Activated gamma-delta T cell (primary cell): ENCODE data around the gene ADAM8.
A peak's percentile ranks its signal among the peaks of the same experiment; 100 is the strongest.

Source experiments
- DNase-seq: peaks from one replicate; lab custom pipeline; 2025; lab: John Stamatoyannopoulos, UW

The ADAM8 gene

DNA sequence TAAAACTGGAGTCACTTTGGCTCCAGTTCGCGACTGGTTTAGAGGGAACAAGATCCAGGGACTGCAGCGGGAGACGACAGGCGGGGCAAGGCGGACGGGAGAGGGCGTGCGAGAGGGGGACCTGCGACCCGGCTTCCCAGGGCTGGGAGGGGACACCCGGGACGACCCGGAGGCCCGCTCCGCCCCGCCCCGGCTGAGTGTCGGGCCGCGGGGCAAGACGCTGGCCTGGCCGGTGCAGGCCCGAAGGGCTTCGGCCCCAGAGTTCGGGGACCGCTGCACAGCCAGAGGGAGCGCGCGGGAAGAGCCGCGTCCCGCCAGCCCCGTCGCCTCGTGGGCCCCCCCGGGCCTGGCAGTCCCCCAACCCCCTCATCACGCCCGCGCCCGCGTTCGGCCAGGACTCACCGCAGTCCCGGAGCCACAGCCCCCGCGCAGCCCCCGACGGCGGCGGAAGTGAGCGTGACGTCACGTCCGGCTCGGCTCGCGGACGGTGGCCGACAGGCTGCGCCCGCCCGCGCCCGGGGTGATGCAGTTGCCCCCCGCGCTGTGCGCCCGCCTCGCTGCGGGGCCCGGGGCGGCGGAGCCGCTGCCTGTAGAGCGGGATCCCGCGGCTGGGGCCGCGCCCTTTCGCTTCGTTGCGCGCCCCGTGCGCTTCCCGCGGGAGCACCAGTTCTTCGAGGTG, 31.9 kb upstream of the ADAM8 start, which contains the start of the genes TUBGCP2 and ZNF511:
Gene TUBGCP2, minus strand, starts transcription at position 452 of the 679 bp plus-strand sequence. CDS start 5,931 bp downstream, outside the sequence.
Gene ZNF511, plus strand, starts transcription at position 494 of the 679 bp plus-strand sequence. Its CDS starts 30 bp downstream, at position 524.
- peak; percentile 86 for DNase-seq

DNA sequence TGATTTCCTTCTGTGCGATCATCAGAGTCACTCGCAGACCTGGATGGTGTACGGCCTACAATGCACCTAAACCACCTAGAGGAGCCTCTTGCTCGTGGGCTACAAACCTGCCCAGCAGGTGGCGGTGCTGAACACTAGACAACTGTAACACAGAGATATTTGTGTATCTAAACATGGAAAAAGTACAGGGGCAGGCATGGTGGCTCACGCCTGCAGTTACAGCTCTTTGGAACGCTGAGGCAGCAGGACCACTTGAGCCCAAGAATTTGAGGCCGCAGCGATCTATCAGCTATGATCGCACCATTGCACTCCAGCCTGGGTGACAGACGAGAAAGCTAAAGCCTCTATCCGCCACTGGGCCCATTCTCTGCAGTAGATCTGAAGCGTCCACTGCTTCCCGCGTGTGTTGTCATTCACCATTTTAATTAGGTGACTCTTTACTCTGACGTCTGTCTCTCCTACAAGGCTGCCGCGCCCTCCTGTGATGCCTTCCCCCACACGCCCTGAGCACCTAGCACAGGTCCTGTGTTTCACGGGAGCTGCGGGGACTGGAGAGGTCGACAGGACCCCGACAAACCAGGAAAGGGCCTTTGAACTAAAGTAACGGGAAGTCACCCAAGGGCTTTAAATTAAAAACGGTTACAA, 31.2 kb upstream of the ADAM8 start:
- DNase-seq: no peak

DNA sequence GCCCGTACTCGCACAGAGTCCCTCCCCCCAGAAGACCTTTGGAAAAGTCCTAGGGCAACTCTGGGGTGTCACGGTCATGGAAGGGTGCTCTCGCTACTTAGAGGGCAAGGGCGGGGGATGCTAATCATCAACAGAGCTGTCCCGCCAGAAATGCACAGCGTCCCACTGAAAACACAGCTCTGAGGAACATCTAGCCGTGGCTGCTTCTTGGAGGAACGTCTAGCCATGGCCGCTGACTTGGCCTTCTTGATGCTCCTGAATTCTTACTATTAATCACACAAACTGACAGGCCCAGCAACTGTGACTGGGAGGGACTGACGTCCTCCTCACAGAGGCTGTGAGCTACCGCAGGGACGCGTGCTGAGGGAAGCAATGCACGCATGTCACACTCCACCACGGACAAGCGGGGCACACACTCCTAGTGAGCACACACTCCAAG, 30.3 kb upstream of the ADAM8 start:
- DNase-seq: no peak

- DNase-seq: no peak
Measured at GRCh38 chr10:133306097-133306476, 29.4 kb upstream of the ADAM8 start.

- DNase-seq: no peak
Measured at GRCh38 chr10:133303206-133303605, 26.5 kb upstream of the ADAM8 start.

DNA sequence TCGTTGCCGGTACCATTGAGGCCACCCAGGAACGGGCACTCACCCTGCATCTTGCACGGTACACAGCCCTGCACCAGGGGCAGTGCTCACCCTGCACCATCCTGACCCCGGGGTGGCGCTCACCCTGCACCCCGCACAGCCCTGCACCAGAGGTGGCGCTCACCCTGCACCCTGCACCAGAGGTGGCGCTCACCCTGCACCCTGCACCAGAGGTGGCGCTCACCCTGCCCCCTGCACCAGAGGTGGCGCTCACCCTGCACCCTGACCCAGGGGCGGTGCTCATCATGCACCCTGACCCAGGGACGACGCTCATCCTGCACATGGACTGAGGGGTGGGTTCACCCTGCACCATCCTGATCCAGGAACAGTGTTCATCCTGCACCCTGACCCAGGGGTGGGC, 25.6 kb upstream of the ADAM8 start:
- no peak for DNase-seq

DNA sequence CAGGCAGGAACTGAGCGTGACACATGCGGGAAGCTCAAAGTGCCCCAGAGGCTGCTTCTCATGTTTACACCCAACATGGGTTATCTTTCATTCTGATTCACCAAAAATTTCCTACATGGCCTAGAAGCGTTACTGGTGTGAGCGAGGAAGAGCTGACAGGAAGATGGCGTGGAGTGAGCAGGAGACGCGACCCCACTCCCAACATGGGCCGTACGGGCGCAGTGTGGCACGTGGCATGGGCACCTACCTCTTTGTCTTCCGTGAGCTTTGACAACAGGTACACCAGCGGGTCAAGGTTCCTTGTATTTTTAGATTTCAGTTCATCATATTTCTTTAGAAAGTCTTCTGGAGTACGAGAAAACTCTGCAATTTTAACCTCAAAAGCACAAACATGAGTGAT, 23.1 kb upstream of the ADAM8 start:
- DNase-seq: no peak

- DNase-seq: no peak
Measured at GRCh38 chr10:133299224-133299623, 22.6 kb upstream of the ADAM8 start.

- DNase-seq: no peak
Measured at GRCh38 chr10:133298466-133298865, 21.8 kb upstream of the ADAM8 start.

- DNase-seq: no peak
Measured at GRCh38 chr10:133297504-133297903, 20.8 kb upstream of the ADAM8 start.

DNA sequence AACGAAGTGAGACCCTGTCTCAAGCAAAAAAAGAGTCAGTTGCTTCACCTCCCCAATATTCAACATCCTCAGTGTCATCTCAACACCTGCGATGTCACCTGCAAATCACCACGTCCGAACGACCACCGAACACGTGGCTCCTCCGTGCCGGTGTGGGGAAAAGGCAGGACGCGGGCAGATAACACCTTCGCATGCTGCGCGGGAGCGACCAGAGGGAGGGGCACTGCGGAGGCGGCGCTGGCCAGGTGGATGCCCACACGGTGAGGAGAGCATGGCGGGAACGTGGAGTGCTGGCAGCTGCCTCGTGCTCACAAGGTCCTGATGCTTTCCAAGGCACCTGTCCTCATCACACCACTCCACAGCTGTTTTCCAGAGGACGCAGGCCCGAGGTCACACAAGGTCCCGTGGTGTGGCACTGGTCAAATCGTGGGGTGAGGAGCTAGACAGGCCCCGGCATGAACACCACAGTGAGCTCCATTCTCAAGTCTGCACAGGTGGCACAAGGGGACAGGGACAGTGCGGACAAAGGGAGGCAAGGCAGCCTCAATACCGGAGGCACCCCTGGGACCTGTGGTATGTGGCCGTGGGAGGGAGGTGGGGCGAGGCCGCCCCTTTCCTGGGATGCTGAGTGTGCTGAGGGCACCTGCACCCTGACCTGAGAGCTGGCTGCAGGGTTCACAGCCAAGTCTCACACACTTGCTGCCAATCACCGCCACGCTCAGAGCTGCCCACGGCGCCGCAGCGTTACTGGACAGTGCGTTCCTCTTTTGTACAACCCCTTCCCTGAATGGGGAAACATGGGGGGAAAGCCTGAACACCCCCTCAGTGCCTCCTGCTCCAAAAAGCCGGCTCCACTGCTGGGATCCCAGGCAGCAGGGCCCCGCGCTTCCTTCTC, 19.0 kb upstream of the ADAM8 start:
- no peak for DNase-seq

- DNase-seq: no peak
Measured at GRCh38 chr10:133294189-133294588, 17.5 kb upstream of the ADAM8 start.

DNA sequence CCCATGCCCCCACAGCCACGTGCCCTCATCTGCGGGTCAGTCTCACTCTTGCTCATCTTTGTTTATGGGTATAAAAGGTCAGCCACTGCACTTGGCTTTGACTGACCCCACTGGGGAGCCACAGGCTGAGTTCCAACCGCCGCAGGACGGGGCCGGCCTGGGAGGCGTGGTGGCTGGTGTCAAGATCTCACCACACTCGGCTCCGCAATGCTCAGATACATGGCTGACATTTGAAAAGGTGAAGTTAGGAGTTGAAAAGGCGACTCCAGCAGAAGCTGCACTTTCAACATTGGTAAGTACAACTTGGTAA, 17.1 kb upstream of the ADAM8 start:
- DNase-seq: no peak

GRCh38 chr10:133292919-133293809, 16.5 kb upstream of the ADAM8 start:
- DNase-seq: no peak

DNA sequence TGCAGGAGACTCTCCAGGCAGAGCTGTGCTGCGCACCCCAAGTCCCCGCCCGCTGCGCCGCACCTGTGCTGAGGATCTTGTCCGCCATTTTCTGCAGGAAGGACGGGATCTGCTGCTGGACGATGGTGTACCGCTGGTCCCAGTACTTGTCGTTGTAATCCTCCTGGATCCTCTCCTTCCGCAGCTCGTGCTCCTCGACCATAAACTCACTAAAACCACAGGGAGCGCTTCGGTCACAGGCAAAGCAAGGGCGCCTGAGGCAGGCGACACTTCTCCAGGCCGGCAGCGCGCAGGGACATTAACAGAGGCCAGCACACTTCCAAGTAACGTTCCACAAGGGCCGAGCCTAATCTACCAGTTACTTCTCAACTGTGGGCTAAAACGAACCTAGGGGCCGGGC, 13.1 kb upstream of the ADAM8 start:
- no peak for DNase-seq

DNA sequence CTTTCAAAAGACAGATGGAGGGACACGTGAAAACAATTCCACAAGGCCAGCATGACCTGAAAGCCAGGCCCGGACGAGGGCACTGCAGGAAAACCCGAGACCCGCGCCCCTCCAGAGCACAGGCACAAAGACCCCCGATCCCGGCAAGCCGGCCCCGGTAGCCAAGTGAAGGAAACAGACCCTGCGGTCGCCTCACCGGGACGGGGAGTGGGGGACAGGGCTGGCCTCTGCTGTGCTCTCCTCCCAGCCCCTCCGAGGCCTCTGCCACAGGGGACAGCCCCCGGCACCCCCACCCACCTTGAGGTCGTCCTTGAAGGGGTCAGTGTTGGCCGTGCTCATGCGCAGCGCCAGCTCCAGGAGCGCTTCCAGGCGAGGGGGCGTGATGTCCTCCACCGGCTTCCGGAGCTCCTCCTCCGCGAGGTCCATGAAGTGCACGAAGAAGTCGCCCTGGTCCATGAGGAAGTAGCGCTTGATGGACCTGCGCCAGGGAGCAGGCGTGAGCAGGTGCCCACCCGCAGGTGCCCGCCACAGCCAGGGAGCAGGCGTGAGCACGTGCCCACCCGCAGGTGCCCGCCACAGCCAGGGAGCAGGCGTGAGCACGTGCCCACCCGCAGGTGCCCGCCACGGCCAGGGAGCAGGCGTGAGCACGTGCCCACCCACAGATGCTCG, 11.3 kb upstream of the ADAM8 start:
- DNase-seq: no peak

DNA sequence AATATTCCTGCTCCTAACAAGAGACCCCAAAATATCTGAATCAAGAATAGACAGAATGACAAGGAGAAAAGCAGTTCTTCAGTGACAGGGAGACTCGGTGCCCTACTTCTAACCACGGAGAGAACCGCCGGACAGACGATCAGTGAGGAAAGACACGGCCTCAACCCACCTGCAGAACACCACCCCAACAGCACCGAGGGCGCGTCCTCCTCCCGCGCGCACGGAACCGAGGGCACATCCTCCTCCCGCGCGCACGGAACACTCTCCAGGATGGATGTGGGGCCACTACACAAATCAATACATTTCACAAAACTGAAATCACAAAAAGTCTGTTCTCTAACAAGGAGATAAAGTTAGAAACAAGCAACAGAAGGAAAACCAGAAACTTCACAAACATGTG, 9.7 kb upstream of the ADAM8 start:
- no peak for DNase-seq

- DNase-seq: no peak
Measured at GRCh38 chr10:133285217-133285616, 8.5 kb upstream of the ADAM8 start.

DNA sequence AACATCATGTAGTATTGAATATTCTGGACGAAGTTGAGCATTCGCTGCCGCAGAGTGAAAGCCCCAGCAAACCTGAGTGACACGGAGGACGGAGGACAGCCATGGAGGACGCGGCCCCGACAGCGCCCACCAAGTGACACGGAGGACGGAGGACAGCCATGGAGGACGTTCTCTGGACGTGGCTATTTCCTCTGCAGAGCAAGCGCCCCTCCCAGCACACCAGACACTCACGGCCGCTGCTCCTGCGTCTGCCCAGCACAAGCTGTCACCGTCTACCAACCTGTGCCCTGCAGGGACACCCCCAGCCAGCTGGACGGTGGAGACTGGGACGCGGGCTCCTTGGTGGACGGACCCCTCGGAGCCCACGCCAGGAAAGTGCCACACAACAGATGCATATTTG, 7.3 kb upstream of the ADAM8 start:
- DNase-seq: no peak

- no peak for DNase-seq
Measured at GRCh38 chr10:133282846-133283390, 6.2 kb upstream of the ADAM8 start.
